ENCODE results near the gene VEPH1. TPM values are rescaled to one million over a fixed set of nuclear protein-coding genes. Genes with fewer than 3 reads are reported as not detected.

Gene VEPH1
- total and polyA plus RNA-seq, 9 of the 15 experiments (the other 6 are each of a cell fraction or from before 2014, with no cell fraction given), result 4.5 to 15.6 (median 5.8) TPM

DNA sequence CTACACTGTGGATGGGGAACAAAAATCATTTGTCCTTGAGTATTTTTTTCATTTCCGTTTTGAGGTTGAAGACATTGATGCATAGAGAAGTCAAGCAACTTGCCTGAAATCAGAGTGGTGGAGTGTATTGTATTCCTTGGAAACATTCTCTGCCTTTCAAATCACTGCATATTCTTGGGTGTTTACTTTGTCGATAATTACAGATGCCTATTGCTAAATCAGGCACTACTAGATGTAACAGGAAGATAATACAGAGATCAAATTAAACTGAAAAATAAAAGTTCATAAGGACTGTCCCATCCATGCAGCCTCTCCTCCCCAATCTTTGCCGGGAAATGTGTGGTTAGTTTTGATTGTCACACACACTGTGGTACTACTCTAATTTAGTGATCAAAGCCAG is 37.4 kb upstream of the VEPH1 start (continued):
- TF ChIP-seq, protein P1, sequence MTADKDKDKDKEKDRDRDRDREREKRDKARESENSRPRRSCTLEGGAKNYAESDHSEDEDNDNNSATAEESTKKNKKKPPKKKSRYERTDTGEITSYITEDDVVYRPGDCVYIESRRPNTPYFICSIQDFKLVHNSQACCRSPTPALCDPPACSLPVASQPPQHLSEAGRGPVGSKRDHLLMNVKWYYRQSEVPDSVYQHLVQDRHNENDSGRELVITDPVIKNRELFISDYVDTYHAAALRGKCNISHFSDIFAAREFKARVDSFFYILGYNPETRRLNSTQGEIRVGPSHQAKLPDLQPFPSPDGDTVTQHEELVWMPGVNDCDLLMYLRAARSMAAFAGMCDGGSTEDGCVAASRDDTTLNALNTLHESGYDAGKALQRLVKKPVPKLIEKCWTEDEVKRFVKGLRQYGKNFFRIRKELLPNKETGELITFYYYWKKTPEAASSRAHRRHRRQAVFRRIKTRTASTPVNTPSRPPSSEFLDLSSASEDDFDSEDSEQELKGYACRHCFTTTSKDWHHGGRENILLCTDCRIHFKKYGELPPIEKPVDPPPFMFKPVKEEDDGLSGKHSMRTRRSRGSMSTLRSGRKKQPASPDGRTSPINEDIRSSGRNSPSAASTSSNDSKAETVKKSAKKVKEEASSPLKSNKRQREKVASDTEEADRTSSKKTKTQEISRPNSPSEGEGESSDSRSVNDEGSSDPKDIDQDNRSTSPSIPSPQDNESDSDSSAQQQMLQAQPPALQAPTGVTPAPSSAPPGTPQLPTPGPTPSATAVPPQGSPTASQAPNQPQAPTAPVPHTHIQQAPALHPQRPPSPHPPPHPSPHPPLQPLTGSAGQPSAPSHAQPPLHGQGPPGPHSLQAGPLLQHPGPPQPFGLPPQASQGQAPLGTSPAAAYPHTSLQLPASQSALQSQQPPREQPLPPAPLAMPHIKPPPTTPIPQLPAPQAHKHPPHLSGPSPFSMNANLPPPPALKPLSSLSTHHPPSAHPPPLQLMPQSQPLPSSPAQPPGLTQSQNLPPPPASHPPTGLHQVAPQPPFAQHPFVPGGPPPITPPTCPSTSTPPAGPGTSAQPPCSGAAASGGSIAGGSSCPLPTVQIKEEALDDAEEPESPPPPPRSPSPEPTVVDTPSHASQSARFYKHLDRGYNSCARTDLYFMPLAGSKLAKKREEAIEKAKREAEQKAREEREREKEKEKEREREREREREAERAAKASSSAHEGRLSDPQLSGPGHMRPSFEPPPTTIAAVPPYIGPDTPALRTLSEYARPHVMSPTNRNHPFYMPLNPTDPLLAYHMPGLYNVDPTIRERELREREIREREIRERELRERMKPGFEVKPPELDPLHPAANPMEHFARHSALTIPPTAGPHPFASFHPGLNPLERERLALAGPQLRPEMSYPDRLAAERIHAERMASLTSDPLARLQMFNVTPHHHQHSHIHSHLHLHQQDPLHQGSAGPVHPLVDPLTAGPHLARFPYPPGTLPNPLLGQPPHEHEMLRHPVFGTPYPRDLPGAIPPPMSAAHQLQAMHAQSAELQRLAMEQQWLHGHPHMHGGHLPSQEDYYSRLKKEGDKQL (CRISPR knock-in tag; IDR thresholded peaks at IDR 0.05; ENCODE audit: borderline replicate concordance), result no peak
- TF ChIP-seq TSC22D4 (tag; IDR thresholded peaks at IDR 0.05) (no peak), SNRNP70 (optimal IDR thresholded peaks at IDR 0.05; ENCODE audit: low read depth, low read length) (no peak), KLF13 (tag; IDR thresholded peaks at IDR 0.05; ENCODE audit: borderline replicate concordance, low read depth) (no peak), SRSF1 (IDR thresholded peaks at IDR 0.05; ENCODE audit: low read depth, low read length) (no peak), SAFB2 (IDR thresholded peaks at IDR 0.05; ENCODE audit: borderline replicate concordance, low read depth, low read length, severe bottlenecking) (no peak), ZNF436 (CRISPR knock-in tag; IDR thresholded peaks at IDR 0.05) (no peak)
- TF ChIP-seq, protein P2, sequence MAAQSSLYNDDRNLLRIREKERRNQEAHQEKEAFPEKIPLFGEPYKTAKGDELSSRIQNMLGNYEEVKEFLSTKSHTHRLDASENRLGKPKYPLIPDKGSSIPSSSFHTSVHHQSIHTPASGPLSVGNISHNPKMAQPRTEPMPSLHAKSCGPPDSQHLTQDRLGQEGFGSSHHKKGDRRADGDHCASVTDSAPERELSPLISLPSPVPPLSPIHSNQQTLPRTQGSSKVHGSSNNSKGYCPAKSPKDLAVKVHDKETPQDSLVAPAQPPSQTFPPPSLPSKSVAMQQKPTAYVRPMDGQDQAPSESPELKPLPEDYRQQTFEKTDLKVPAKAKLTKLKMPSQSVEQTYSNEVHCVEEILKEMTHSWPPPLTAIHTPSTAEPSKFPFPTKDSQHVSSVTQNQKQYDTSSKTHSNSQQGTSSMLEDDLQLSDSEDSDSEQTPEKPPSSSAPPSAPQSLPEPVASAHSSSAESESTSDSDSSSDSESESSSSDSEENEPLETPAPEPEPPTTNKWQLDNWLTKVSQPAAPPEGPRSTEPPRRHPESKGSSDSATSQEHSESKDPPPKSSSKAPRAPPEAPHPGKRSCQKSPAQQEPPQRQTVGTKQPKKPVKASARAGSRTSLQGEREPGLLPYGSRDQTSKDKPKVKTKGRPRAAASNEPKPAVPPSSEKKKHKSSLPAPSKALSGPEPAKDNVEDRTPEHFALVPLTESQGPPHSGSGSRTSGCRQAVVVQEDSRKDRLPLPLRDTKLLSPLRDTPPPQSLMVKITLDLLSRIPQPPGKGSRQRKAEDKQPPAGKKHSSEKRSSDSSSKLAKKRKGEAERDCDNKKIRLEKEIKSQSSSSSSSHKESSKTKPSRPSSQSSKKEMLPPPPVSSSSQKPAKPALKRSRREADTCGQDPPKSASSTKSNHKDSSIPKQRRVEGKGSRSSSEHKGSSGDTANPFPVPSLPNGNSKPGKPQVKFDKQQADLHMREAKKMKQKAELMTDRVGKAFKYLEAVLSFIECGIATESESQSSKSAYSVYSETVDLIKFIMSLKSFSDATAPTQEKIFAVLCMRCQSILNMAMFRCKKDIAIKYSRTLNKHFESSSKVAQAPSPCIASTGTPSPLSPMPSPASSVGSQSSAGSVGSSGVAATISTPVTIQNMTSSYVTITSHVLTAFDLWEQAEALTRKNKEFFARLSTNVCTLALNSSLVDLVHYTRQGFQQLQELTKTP (IDR thresholded peaks at IDR 0.05; ENCODE audit: low read depth in 1 of 2, partially characterized antibody in 2 of 2), result no peak
- TF ChIP-seq, protein P3, sequence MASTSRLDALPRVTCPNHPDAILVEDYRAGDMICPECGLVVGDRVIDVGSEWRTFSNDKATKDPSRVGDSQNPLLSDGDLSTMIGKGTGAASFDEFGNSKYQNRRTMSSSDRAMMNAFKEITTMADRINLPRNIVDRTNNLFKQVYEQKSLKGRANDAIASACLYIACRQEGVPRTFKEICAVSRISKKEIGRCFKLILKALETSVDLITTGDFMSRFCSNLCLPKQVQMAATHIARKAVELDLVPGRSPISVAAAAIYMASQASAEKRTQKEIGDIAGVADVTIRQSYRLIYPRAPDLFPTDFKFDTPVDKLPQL (IDR thresholded peaks at IDR 0.05; ENCODE audit: extremely low read depth, insufficient read length), result no peak
